ENCODE data around the gene RTTN. TPM values are rescaled to one million over a fixed set of nuclear protein-coding genes. Genes with fewer than 3 reads are reported as not detected.
A peak's percentile ranks its signal among the peaks of the same experiment; 100 is the strongest.
"Not testable (repeated sequence)": the region's sequence is repeated elsewhere in the genome, so short reads cannot be mapped to it uniquely, and the experiment has no call there.

The RTTN gene
- total RNA-seq, 1 experiment from 2014 or later, result 17.7 TPM

DNA sequence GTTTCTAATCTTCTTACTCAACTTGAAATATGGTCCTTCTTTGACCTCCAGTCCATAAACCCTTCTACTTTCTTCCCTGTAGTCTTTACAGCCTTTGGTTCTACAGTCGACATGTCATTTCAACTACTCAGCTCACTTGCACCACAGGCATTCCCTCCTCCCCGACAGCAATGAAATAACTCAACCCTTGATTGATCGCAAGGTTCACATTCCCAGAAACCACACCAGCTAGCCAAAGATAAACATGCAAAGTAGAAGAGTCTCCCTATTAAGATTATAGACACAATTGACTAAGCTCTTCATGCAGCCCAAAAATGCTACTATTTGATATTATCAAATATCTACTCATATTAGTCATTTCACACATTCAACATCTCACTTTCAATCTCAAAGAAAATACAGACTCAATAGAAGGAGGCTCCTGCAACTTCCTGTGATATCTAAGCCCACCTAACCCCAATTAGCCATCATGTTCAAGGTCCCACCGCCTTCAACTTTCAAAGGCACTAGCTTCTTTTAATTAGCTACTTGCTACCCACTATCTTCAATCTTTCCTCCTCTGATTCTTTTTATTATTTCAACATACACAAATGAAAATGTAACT, 50.8 kb downstream of the RTTN start:
- DNase-seq (ENCODE audit: low read depth), result no peak

DNA sequence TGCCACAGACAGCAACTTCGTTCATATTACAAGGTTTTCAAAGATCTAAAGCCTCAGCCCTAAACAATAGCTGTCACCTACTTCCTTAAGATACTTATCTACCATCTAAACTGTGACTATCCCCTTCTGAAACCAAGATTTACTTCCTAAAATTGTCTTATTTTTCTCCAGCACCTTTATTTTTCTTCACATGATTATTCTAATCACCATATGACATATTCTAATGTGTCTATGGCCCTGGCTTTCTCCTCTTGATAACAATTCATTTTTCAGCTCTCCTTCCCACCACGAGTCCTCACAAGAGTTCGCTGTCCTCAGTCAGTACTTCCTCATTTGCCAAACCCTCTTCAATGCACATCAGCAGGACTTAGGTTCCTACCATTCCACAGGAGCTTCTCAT, 53.9 kb downstream of the RTTN start:
- DNase-seq (ENCODE audit: low read depth), result no peak

DNA sequence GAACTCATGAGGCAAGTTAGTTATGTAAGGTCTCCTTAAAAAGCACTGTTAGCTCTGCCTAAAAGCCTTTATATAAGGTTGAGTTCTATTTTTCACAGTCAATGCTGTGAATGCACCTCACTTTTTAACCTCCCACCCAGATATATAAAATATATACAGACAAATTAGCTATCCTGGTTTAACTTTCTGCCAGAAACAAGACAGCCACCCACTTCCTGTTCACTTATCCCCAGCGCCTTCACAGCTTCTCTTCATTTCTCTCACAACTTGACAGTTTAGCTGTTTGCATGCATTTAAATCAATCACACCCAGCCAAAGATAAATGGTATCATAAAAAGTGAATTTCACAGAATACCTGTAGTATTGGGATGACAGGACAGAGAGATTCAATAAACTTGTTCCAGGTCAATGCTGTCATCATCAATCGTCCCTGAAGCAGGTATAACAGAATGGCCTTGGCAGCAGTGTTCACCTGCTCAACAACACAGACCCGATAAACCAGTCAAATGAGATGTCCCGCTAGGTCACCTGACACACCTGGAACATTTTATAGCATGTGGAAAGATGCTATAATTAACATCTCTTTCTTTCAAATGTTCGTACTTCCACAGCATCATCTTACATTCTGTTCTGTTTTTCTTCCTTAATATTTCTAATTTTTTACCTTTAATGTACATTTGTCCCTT, 55.7 kb downstream of the RTTN start:
- no peak for DNase-seq (ENCODE audit: low read depth)

DNA sequence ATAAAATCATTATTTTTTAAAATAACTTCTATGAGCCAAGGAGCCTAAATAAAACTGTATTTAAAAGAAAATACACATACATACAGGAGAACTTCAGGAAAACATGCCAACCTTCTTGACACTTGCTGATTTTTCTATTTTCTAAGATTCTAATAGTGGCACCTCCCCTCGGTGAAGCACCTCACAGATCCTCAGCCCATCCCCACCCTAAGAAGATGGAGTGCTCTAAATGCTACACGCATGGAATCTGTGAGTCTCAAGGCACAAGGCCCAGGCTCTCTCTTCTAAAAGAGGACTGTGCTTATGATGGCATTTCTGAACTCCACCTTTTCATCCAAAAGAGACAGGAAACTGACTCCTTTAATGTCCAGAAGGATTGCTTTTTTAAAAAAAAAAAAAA, 56.3 kb downstream of the RTTN start:
- DNase-seq (ENCODE audit: low read depth), result no peak

DNA sequence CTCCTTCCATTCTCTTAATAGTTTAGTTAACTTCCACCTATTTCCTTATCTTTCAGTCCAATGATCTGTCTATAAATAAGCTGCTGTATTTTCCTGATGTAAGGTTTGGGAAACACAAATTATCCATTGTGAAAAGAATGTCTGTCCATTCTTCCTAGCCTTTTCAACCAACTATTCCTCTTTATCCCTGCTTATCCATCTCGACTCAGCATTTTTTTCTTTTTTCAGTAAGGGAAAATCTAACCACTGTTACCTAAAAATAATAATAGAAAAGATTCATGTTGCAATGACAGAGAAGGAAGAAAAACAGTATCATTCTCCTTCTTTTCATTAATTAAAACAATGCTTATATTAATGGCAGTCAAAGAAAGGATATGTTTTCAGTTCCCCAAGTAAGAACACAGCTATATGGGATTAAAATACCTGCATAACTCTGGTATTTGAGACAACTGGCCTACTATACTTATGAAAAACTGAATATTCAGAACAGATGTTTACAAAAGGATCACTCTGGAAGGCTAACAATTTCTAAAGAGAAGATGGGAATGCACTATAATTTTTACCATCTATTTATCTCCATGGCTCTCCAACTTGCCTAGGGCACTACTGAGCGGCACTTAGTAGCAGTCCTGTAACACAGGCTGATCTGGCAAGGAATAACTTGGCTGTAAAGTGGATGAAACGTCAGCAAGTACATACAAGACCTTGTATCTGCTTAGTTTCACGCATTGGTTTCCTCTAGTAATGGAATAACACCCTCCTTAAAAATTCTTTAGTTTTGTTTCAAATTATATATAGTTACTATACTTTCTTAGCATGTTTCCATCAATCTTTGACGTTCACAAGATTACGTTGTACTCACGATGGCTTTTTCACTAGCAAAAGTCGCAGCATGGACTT, 57.2 kb downstream of the RTTN start:
- no peak for DNase-seq (ENCODE audit: low read depth)

DNA sequence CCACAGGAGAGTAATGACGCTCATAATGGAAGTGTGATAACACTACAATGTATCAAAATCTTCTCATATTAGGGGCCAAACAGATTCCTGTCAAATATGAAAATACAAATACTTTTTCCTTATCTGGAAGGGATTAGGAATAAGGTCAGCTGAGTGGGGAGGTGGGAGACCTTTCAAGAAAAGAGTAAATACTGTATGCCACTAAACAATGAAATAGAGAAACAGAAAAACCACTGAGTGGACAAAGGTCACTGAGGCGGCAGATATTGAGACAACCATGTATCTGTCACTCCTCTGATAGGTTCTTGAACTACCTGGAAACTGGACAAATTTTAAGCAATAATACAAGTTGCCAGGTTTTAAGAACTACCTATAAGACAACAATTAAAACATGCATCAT, 59.3 kb downstream of the RTTN start:
- no peak for DNase-seq (ENCODE audit: low read depth)

DNA sequence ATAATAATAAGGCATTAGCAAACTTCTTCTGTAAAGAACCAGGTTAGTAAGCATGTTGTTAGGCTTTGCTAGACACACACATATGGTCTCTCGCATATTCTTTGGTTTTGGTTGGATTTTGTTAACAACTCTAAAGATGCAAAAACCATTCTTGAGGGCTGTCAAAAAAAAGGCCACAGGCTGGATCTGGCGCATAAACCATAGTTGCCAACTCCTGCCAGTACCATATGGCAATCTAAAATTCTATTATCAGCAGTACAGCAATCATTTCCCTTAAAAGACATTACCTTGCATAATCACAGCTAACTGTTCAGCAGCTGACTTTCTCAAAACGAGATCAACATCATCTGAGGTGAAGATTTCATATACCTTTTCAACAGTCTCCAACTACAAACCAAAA, 63.5 kb downstream of the RTTN start:
- DNase-seq (ENCODE audit: low read depth), result no peak

DNA sequence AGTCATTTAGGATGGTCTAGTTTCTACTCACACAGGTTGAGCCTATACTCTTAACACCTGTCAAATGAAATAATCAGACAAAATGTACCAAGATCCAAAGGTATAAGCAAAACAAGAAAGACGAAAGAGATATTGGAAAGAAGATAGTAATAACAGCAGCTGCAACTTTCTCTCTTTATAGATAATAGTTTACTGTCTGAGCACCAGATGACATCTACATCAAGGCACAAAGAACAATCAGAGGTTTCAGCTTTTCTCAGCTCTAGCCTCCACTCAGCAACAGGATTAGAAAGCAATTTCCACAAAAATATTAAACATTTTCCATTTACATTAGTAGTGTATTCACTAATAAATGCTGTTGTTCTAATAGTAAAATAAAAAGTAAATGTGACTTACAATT, 66.3 kb downstream of the RTTN start:
- DNase-seq (ENCODE audit: low read depth), result no peak

DNA sequence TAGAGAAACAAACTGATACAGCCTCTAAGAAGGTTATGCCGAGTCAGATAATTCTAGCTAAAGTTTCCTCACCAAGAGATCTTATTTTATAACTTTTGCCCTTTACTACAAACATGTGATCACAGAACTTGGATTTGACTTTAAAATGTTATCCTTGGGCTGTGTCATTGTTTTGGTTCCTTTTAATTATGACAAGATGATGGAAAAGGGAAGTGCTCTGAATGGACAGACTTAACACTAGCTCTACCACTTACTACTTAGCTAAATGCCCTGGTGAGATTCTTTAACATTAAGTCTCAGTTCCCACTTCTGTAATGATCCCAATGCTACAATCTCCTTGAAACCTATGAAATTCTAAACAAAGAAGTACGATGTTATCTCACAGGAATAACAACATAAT, 69.9 kb downstream of the RTTN start:
- DNase-seq (ENCODE audit: low read depth), result no peak

DNA sequence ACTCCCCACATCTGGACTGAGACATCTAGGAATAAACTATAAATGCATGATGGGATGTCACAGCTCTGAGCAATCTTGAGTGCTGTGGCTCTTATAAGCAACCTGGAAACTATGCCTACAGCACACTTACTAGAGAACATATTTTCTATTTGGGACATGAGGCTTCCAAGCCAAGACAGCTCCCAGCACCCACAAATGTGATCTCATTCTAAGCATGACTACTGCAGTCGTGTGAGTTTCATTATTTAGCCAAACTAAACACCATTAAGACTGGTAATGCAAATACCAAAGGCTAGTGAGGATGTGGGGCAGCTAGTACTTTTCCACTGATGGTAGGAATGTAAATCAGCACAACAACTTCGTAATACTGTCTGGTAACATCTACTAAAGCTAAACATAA, 72.5 kb downstream of the RTTN start:
- peak; percentile 44 for DNase-seq (ENCODE audit: low read depth)

DNA sequence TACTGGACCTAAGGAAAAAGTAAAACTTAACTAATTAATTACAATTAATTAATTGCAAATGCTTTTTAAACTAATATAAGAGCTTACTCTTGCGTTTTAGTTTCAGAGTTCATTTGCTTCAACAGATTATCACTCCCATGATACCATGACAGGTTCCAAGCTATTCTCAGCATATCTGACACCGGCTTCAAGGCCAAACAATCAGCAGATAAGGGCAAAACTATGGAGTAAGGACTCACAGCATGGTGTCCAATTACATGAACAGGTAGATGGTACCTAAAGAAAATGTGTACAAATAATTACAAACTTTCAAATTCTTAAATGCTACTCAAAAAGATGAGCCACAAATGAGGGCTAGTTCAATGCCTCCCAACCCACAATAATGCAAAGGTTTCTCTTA, 77.2 kb downstream of the RTTN start:
- no peak for DNase-seq (ENCODE audit: low read depth)

DNA sequence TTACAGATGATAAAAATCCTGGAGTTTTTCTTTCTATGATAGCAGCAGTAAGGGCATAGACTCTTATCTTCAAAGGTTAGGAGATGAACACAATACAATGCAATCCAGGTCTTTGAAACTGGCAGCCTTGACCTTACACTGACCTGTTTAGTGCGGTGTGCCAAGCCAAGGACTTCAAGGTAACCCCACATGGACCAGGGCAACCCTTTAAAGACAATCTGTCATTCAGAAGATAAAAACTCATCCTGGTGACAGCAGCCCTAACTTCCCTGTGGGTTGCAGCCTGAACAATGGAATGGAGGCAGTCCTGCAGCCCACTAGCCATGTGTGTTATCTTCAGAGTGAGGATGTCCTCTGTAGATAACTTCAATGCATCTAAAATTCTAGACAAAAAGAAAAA, 78.1 kb downstream of the RTTN start:
- DNase-seq (ENCODE audit: low read depth), result no peak

DNA sequence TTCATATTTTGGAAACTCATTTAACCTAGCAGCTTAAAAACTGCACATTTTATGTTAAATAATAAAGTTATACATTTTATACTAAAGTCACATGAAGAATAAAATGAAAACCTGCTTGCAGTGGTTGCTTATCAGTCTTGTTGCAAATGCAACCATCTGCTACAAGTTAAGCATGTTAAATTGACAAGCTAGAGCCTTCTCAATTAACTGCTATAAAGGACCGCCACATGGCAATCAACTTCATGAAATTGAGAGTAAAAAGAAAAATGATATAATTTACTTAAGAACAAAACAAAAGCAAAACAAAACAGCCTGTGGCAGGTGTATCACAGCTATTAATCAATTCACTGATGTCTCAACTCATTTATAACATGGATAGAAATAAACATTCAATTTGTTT, 78.7 kb downstream of the RTTN start:
- DNase-seq (ENCODE audit: low read depth), result no peak

DNA sequence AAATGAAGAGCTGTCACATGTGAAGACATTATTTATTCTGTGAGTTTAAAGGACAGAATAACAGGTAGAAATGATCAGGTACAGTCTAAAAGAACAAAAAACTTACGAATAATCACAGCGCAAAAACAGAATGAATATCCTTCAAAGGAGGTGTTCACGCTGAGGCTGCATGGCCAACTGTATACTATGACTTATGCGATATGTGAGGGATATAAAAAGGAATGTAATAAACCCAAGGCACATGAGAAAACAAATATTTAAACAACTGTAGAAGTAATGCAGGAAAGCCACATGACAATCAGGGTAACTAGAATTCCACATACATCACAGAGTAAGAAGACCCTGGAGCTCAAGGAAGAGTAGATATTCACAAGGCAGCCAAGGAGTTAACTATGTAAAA, 81.3 kb downstream of the RTTN start:
- no peak for DNase-seq (ENCODE audit: low read depth)

DNA sequence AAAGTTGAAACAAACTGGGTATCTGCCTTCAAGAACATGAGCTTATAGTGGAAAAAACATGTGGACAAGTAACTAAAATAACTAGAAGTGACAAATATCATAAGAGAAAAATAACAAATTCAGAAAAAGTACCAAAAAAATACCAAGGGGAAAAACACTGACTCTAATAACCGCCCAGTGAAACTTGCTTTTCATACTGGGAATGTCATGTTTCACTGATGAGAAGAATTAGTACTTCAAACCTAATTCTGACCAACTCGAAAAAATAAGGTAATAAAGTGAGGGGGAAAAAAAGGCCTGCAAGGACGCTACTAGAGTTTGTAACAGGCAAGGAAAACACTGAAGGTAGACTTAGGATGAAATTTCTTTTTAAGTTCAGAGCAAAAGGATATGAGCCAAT, 83.6 kb downstream of the RTTN start:
- no peak for DNase-seq (ENCODE audit: low read depth)

DNA sequence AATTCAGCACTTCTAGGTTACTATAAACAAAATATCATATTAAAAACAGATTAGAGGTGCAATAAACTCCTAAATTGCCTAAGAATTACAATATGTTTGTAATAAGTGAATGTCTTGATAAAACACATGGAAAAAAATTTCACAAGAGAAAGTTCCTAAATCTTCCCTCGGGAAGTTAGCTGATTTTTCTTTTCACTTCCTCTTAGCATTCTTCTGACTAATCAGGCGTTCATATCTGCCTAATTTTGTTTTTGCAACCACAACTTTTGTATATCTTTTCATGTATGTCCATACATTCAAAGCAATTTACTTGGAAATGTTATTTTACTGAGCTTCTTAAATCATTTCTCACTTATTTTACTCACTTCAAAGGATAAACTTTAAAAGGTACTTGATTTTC, 88.5 kb downstream of the RTTN start:
- DNase-seq (ENCODE audit: low read depth), result no peak

DNA sequence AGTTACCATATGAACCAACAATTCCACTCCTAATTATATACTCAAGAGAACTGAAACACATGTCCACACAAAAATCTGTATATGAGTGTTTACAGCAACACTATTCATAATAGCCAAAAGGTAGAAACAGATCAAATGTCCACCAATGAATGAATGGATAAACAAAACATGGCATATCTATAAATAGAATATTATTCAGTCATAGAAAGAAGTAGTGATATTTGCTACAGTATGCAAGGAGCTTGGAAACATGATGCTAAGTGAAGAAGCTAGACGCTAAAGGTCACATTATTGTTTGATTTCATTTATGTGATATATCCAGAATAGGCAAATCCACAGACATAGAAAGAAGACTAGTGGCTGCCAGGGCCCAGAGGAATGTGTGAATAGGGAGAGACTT, 92.0 kb downstream of the RTTN start:
- no peak for DNase-seq (ENCODE audit: low read depth)

DNA sequence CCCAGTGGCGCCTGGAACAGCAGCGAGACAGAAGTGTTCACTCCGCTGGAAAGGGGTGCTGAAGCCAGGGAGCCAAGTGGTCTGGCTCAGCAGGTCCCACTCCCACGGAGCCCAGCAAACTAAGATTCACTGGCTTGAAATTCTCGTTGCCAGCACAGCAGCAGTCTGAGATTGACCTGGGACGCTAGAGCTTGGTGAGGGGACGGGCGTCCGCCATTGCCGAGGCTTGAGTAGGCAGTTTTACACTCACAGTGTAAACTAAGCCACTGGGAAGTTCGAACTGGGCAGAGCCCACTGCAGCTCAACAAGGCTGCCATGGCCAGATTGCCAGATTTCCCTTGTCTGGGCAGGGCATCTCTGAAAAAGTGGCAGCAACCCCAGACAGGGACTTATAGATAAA, 94.8 kb downstream of the RTTN start:
- DNase-seq (ENCODE audit: low read depth), result no peak

DNA sequence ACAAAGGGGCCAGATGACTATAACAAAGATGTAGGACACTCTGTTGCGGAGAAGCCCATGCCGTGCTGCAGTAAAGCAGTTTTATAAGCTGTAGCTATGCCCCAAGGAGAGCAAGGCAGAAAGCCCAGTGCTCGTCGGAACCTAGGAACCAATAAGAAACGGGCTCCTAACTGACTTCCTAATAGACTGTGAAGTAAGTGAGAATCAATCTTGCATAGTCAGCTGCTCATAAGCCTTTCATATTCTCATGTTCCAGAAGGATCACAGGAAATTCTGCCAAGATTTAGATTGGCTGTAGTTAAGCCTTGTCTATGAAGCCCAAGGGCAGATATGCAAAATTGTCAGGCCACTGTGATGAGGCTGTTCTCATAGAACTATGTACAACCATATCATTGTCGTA, 98.4 kb downstream of the RTTN start:
- no peak for DNase-seq (ENCODE audit: low read depth)

DNA sequence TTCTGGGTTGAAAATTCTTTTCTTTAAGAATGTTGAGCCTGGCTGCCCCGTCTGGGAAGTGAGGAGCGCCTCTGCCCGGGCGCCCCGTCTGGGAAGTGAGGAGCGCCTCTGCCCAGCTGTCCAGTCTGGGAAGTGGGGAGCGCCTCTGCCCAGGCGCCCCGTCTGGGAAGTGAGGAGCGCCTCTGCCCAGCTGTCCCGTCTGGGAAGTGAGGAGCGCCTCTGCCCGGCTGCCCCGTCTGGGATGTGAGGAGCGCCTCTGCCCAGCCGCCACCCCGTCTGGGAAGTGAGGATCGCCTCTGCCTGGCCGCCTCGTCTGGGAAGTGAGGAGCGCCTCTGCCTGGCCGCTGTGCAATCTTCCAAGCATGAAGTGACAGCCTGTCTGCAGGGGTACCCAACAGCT, 102.6 kb downstream of the RTTN start:
- DNase-seq (ENCODE audit: low read depth), result not testable (repeated sequence)

DNA sequence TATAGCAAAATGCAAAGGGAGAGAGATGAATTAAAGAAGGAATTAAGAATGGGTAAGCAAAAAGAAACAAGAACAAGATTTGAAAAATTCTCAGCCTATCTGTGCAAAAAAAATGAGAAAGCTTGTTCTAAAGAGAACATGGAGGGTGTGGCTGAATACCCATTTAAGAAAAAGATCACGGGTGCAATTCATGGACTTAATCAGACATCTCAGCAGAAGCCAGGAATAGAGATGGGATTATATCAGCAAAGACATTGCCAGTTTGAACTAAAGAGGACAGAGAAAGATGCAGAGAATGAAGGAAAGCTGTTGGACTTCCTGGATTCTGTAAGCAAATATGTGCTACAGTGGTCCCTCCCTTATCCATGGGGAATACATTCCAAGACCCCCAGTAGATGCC, 115.6 kb downstream of the RTTN start:
- no peak for DNase-seq (ENCODE audit: low read depth)

DNA sequence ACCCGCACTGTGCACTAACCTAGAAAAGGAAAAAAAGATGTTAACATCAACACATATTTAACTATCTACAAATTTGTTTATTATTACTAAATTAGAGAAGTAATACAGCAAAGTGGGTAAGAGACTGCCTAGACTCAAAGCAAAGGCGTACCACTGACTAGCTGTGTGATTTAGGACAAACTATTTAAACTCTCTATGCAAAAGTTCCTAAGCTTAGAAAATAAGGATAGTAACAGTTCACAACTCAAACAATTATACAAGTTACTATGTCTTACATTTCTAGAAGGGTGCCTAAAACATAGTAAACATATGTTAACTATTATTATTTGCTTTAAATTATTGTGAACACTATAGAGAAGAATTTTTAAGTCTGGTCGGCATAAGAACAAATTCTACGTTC, 119.4 kb downstream of the RTTN start:
- no peak for DNase-seq (ENCODE audit: low read depth)

DNA sequence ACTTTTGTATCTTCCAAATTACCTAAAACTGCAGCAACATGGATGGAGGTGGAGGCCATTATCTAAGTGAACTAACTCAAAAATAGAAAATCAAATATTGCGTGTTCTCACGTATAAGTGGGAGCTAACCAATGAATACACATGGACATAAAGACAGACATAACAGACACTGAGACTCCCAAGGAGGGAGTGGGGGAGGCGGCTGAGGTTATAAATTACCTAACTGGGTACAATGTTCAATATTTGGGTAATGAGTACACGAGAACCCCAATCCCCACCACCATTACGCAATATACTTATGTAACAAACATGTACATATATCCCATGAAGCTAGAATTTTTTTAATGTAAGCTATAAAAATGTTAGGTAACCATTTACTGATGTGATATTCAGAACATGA, 119.8 kb downstream of the RTTN start:
- DNase-seq (ENCODE audit: low read depth), result no peak
